Stimulated activated CD4-positive, alpha-beta T cell treated with anti-CD3 and anti-CD28 coated beads, Interleukin-1b, Interleukin-23, amount 100 ng/mL, for 1 hour (primary cell): Measurements from ENCODE around the gene ALDH1L1.
"Not testable (repeated sequence)": the region's sequence is repeated elsewhere in the genome, so short reads cannot be mapped to it uniquely, and the experiment has no call there.

Experiments
- DNase-seq, 2 donors: peaks; one replicate each; pipeline ENCODE4 v3.0.0-alpha.2; 2020; ENCODE audit warnings: low read depth in 2 of 2

Gene ALDH1L1

DNA sequence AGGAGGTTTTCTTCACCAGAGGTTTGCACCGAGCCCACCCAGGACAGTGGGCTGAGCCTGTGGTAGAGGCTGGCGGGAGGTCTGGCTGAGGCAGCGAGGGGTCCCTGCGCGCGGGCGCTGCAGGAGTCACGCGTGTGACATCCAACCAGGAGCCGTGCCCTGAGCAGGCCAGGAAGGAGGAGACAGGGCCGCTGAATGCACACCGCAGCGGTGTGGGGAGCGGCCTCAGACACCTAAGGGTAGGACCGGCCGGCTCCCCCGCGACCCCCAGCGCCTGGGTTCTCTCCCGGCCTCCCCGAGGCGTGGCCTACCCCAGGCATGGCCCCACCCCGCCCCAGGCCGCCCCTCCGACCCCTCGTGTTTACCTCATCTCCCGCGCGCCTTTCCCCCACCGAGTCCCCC lies 96.9 kb downstream of the ALDH1L1 start:
- no peak for DNase-seq

- no peak for DNase-seq
These were observed 97.3 kb downstream of the ALDH1L1 start for GRCh38 chr3:126083138-126083445.

GRCh38 chr3:126082362-126083137 lies 97.8 kb downstream of the ALDH1L1 start:
- no peak for DNase-seq

GRCh38 chr3:126081618-126082361 lies 98.6 kb downstream of the ALDH1L1 start:
- no peak for DNase-seq

DNA sequence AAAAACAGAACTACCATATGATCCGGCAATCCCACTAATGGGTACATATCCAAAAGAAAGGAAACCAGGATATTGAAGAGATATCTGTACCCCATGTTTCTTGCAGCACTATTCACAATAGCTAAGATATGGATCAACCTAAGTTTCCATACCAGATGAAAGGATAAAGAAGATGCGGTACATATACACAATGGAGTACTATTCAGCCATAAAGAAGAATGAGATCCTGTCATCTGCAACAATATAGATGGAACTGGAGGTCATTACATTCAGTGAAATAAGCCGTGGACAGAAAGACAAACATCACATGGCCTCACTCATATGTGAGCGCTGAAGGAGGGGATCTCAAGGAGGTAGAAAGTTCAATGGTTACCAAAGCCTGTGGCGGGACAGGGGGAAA lies 99.4 kb downstream of the ALDH1L1 start:
- DNase-seq, result no peak

DNA sequence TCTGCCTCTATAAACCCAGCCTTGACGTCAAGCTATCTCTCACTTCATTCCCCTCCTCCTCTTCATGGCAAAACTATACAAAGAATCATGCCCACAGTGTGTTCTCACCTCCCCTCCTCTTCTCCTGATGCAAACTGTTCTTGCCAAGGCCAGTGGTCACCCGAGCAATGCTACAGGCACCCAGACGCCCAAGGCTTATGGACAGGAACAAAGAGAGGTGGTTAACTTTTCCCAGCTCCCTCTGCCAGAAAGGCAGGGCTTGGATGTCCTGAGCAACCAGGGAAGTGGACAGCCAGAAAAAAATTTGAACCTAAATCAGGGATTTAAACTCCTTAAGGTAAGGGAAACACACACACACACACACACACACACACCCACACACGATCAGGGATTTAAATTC lies 101.5 kb downstream of the ALDH1L1 start:
- no peak for DNase-seq

DNA sequence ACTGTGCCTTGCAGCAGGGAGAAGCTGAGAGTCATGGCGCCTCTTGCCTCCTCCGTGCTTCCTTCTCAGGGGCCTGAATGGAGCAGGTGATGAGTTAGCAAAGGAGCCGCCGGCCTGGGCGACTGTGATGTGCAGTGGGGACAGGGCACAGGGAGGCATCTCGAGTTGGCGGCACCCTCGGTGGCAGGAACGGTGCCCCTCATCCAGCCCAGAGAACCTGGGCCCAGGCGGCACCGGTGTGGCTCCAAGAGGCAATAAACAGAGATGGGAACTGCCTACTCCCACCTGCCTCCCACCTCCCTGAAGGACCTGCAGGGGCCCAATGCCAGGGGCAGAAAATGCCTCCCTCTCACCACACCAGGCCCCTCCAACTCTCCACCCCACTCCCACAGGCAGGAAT lies 102.6 kb downstream of the ALDH1L1 start:
- no peak for DNase-seq

DNA sequence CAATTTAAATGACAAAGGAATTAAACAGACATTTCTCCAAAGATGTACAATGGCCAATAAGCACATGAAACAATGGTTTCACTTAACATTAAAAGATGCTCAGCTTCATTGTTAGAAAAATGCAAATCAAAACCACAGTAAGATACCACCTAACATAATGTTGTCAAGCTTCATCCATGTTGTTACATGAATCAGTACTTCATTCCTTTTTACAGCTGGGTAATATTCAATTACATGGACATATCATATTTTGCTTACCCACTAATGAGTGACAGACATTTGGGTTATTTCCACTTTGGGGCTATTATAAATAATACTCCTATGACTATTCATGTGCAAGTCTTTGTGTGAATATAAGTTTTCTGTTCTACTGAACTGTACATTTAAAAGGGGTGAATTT lies 104.2 kb downstream of the ALDH1L1 start:
- DNase-seq, result no peak

DNA sequence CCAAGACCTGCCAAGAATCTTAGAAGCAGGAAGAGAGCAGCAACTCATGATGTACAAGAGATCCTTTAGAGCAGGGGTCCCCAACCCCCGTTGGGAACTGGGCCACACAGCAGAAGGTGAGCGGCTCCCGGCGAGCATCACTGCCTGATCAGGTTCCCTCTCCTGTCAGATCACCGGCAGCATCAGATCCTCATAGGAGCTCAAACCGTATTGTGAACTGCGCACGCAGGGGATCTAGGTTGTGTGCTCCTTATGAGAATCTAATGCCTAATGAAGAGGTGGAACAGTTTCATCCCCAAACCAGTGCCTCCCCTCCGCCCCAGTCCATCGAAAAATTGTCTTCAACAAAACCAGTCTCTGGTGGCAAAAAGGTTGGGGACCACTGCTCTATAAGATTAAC lies 110.2 kb downstream of the ALDH1L1 start:
- DNase-seq, result no peak

DNA sequence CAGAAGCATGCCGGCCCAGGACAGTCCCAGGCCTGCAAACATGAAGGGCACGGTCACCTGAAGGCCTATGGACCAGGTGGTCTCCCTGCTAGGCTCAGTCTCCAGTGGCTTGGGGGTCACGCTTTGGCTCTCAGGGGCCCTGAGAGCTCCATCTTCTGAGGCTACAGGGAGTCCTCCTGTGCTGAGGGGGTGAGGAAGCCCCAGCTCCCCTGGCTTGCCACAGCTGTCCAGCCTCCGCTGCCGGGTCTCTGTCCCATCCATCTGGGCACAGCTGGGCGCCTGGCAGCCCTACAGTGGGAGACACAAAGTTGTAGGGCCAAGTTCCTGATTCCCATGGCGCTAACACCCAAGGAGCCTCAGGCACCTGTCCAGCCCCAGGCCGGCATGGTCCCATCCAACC lies 112.4 kb downstream of the ALDH1L1 start:
- DNase-seq, result no peak

- not testable (repeated sequence) for DNase-seq
These were observed 113.7 kb downstream of the ALDH1L1 start for GRCh38 chr3:126066676-126067075.

DNA sequence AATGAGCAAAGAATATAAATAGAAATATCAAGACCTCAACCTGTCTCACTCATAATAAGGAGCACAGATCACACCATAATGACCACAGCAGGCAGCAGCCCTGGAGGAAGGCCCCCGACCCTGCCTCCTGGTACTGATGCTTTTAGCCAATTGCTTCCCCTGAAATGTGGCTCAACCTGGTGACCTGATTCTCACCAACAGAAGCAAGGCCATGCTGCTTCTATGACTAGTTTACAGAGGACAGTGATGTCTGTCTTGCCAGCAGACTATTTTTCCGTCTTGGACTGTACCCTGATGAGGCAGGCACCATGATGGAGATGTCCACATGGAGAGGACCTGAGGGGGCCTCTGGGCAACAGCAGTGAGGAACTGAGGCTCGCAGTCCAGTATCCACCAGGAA lies 114.5 kb downstream of the ALDH1L1 start:
- DNase-seq, result no peak

- no peak for DNase-seq
These were observed 115.6 kb downstream of the ALDH1L1 start for GRCh38 chr3:126064627-126065258.

DNA sequence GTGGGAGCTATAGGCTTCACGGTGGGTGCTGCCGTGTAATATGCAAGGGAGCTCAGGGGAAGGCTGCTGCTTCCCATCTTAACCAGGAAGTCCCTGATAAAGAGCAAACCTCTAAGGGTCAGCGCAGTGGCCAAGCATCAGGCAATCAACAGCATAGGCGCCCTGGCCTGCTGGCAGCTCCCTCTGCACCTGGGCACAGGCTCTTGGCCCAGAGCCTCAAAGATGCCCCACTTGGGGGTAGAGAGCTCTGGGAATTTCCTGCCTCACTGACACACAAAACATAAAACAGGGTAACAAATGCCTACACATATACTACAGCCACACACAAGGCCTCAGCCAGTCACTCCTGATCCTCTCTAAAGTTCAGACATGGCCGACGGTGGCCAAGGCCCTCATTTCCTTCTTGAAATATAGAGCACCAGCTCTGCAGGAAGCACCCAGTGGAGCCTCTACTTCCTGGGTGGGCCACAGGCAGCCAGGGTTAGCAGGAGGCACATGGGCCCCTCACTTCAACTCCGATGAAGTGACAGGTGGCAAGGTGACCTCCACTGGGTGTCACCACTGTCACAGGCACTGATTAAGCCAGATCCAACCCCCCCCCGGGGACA lies 116.9 kb downstream of the ALDH1L1 start:
- no peak for DNase-seq

DNA sequence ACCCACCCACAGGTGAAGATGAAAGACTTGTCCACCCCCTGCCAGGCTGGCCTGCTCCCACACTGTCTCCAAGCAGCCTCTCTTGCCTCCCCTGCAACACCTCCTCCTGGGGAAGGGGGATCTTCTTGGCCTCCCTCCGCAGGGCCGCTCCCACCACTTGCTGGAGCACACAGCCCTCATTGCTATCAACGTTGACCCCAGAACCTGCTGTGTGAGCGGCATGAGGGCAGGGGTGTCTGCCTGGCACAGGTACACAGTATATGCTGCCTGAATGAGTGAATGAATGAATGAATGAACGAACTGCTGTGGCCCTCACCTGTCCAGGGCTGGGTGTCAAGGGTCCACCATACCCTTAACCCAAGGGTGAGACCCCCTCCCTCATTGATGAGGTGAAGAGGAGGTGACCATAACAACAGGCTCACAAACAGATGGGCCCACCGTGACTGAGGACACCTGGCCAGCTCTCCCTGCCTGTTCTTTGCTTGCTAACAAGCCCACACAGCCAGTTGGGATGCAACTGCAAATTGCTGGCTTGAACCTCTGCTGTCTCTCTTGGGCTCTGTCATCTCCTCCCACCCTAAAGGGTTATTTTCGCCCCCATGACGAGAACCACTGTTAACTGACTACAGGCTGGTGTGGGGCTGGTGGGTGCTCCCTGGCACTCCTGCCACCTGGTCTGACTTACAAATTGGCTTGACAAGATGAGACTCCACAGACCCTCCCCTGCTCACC lies 118.9 kb downstream of the ALDH1L1 start:
- no peak for DNase-seq

- DNase-seq, result no peak
These were observed 119.7 kb downstream of the ALDH1L1 start for GRCh38 chr3:126060613-126061145.

DNA sequence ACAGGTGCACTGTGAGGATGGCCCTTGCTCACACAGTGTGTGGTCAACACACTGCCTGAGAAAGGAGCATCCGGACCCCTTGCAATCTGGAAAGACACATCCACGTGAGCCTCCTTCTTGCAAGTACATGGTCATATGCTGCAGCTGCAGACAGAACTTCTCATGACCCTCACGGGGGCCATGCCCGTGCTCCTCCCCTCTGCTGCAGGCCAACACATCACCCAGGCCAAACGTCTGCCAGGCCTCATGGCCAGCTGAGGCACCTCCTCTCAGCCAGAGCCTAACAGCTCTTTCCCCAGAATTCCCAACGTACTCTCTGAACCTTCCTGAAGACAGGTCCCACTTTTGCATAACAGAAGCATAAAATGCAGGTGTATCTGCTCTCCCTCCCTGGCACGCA lies 121.7 kb downstream of the ALDH1L1 start:
- no peak for DNase-seq

- no peak for DNase-seq
These were observed 122.5 kb downstream of the ALDH1L1 start for GRCh38 chr3:126057936-126058335.

DNA sequence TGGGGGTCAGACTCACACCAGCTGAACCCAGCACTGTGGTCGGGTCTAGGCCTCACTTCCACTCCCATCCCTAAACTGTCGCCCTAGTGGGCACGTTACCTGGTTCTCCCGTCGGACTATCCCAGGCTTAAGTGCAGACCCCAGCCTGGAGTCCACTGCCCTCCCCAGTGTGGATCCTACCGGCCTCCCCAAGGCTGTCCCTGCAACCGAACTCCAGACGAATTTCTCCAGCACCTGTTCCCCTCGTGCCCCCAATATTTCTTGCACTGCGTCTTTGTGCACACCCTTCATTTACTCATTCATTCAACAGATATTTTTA lies 122.9 kb downstream of the ALDH1L1 start:
- no peak for DNase-seq

DNA sequence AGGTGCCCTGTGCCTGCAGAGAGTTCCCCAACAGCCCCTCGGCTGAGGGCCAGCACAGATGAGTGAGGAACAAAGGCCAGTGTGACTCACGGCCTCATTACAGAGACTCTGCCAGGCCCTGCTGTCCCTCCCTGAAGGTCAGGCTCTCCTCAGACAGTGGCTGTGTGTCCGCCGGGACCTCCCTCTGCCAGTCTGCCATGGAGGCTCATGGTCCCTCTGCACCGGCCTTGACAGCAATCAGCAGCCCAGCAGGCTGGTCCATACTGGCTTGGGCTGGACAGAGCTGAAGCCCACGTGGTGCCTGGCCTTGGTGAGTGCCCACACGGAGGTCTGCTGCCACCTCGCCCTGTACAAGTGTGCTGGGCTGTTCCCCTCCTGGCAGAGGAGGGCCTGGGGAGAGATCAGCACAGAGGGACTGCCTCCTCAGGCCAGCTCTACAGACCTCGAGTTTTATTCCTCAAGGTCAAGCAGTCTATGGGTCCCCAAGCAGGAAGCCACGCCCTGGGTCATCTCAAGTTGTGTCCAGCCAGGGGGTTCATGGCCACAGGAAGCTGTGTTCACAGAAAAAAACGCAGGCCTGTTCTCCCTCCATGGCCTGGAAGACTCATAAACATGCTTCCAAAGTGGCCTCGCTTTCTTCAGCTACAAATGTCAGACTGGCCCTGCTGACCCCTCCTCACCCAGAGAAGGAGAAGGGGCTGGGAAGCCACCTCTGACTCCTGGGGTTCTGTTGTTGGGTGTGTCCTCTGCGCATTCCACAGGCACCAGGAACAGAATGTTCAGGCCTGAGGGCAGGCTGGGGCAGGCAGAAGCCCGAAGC lies 123.5 kb downstream of the ALDH1L1 start:
- no peak for DNase-seq

GRCh38 chr3:126056088-126056487 lies 124.3 kb downstream of the ALDH1L1 start:
- DNase-seq, result no peak
